KMS-11 (cell line): ENCODE results near the gene CCDC136.

Source experiments
- H2AFZ ChIP-seq: fragments of 200-600 bp; sonication (generic); 2 replicates; pipeline ENCODE4 v1.6.1; 2016; ENCODE audit warnings: antibody characterized with exemption, mixed run types, low read depth
- H3K27ac ChIP-seq: fragments of 200-600 bp; sonication (generic); 2 replicates; pipeline ENCODE4 v1.6.1; 2016; ENCODE audit warnings: mild to moderate bottlenecking, mixed run types
- H3K27me3 ChIP-seq: fragments of 200-600 bp; sonication (generic); 2 replicates; pipeline ENCODE4 v1.6.1; 2017; ENCODE audit warnings: mild to moderate bottlenecking, low read depth, mixed run types, moderate library complexity; ENCODE audit not compliant: insufficient read depth
- H3K36me3 ChIP-seq: fragments of 200-600 bp; sonication (generic); 2 replicates; pipeline ENCODE4 v1.6.1; 2017; ENCODE audit warnings: mild to moderate bottlenecking, mixed run types; ENCODE audit not compliant: insufficient read depth
- H3K4me1 ChIP-seq: fragments of 200-600 bp; sonication (generic); 2 replicates; pipeline ENCODE4 v1.6.1; 2016; ENCODE audit warnings: mild to moderate bottlenecking, low read depth, mixed run types; ENCODE audit not compliant: poor library complexity, severe bottlenecking
- H3K4me2 ChIP-seq: fragments of 200-600 bp; sonication (generic); 2 replicates; pipeline ENCODE4 v1.7.0; 2016; ENCODE audit warnings: mild to moderate bottlenecking, mixed run types
- H3K4me3 ChIP-seq: fragments of 200-600 bp; sonication (generic); IDR thresholded peaks from 2 replicates; pipeline ENCODE4 v1.6.1; 2017; ENCODE audit warnings: low read depth, low read length, mixed read lengths; ENCODE audit not compliant: insufficient read depth
- H3K79me2 ChIP-seq: fragments of 200-600 bp; sonication (generic); 2 replicates; pipeline ENCODE4 v1.6.1; 2016; ENCODE audit warnings: low read depth, mixed run types; ENCODE audit not compliant: insufficient read depth
- H3K9ac ChIP-seq: fragments of 200-600 bp; sonication (generic); 2 replicates; pipeline ENCODE4 v1.6.1; 2016; ENCODE audit warnings: mild to moderate bottlenecking, mixed run types
- H4K20me1 ChIP-seq: fragments of 200-600 bp; sonication (generic); 2 replicates; pipeline ENCODE4 v1.6.1; 2016; ENCODE audit warnings: mild to moderate bottlenecking, mixed run types; ENCODE audit not compliant: insufficient read depth
- CTCF ChIP-seq: fragments of 200-600 bp; sonication (generic); conservative IDR thresholded peaks from 2 replicates; pipeline ENCODE4 v1.6.1; 2017; ENCODE audit warnings: low read depth, mild to moderate bottlenecking, antibody characterized with exemption, low read length, moderate library complexity, mixed read lengths

The CCDC136 gene

GRCh38 chr7:128755819-128756476 is 35.8 kb upstream of the CCDC136 start:
- Histone ChIP-seq H3K27ac (no peak overlapping the region), H3K36me3 (peaks cover 13% of the 10 kb centered on the region; the same call in 1 of the 2 replicates), H4K20me1 (no peaks in the 10 kb centered on the region), H3K4me3 (no peak overlapping the region), H3K27me3 (no peaks in the 10 kb centered on the region), H3K4me1 (no peaks in the 10 kb centered on the region), H2AFZ (no peak overlapping the region), H3K79me2 (no peaks in the 10 kb centered on the region), H3K4me2 (no peak overlapping the region), H3K9ac (no peak overlapping the region)
- TF ChIP-seq CTCF = no peak

GRCh38 chr7:128757203-128757602 is 34.6 kb upstream of the CCDC136 start:
- Histone ChIP-seq H3K27ac (no peak overlapping the region), H2AFZ (no peak overlapping the region), H4K20me1 (no peaks in the 10 kb centered on the region), H3K4me1 (no peaks in the 10 kb centered on the region), H3K79me2 (no peaks in the 10 kb centered on the region), H3K27me3 (no peaks in the 10 kb centered on the region), H3K36me3 (peaks cover 13% of the 10 kb centered on the region; the same call in 1 of the 2 replicates), H3K9ac (no peak overlapping the region), H3K4me3 (no peak overlapping the region), H3K4me2 (no peak overlapping the region)
- TF ChIP-seq CTCF = no peak

GRCh38 chr7:128758553-128758952 is 33.2 kb upstream of the CCDC136 start:
- no peak overlapping the region for H2AFZ ChIP-seq
- H4K20me1 ChIP-seq = no peaks in the 10 kb centered on the region
- peaks cover 13% of the 10 kb centered on the region; the same call in 1 of the 2 replicates for H3K36me3 ChIP-seq
- H3K4me1 ChIP-seq = no peaks in the 10 kb centered on the region
- no peak overlapping the region for H3K9ac ChIP-seq
- no peaks in the 10 kb centered on the region for H3K27me3 ChIP-seq
- no peak overlapping the region for H3K27ac ChIP-seq
- no peak overlapping the region for H3K4me3 ChIP-seq
- no peaks in the 10 kb centered on the region for H3K79me2 ChIP-seq
- no peak overlapping the region for H3K4me2 ChIP-seq
- TF ChIP-seq CTCF = no peak

GRCh38 chr7:128759242-128759641 is 32.5 kb upstream of the CCDC136 start:
- H3K36me3 ChIP-seq = peaks cover 10% of the 10 kb centered on the region; the same call in 1 of the 2 replicates

More at GRCh38 chr7:128759242-128759641, 32.5 kb upstream of the CCDC136 start:
- H3K79me2 ChIP-seq = no peaks in the 10 kb centered on the region
- no peak overlapping the region for H3K4me2 ChIP-seq
- H2AFZ ChIP-seq = no peak overlapping the region
- TF ChIP-seq CTCF = no peak
- no peak overlapping the region for H3K27ac ChIP-seq
- no peaks in the 10 kb centered on the region for H3K4me1 ChIP-seq
- no peaks in the 10 kb centered on the region for H3K27me3 ChIP-seq
- H4K20me1 ChIP-seq = no peaks in the 10 kb centered on the region
- no peak overlapping the region for H3K9ac ChIP-seq
- no peak overlapping the region for H3K4me3 ChIP-seq
